Bronchial epithelial cell (primary cell): ENCODE data around the gene HIF1A. TPM values are rescaled to one million over a fixed set of nuclear protein-coding genes. Genes with fewer than 3 reads are reported as not detected.
A peak's percentile ranks its signal among the peaks of the same experiment; 100 is the strongest.
"Not testable (repeated sequence)": the region's sequence is repeated elsewhere in the genome, so short reads cannot be mapped to it uniquely, and the experiment has no call there.

Source experiments
- DNase-seq: peaks from one replicate; pipeline ENCODE4 v3.0.0-alpha.2; 2010; ENCODE audit warnings: low read depth
- FAIRE-seq: peaks from 2 replicates; lab custom pipeline; 2011; peaks lifted over from hg19 to GRCh38; lab: Jason Lieb, UNC
- H3K27me3 ChIP-seq: 2 replicates; pipeline ENCODE4 v1.5.1; 2011; ENCODE audit warnings: low read length; ENCODE audit not compliant: control insufficient read depth, insufficient read depth
- H3K36me3 ChIP-seq: 2 replicates; pipeline ENCODE4 v1.5.1; 2011; ENCODE audit warnings: low read length; ENCODE audit not compliant: control insufficient read depth, insufficient read depth
- H3K4me3 ChIP-seq: 2 replicates; pipeline ENCODE4 v1.5.1; 2011; ENCODE audit warnings: mild to moderate bottlenecking, low read depth, low read length, control low read depth
- CTCF ChIP-seq: IDR thresholded peaks from 2 replicates; pipeline ENCODE4 v1.5.1; 2011; ENCODE audit warnings: mild to moderate bottlenecking, moderate library complexity, low read length, control low read depth, inconsistent platforms; ENCODE audit not compliant: insufficient read depth, severe bottlenecking
- total RNA-seq: library from RNA; depleted of rRNA; stranded (reverse); fragments of >200 nt; gene quantifications from 2 replicates; pipeline ENCODE4 v1.2.1, GENCODE V29; 2014

HIF1A gene
- total RNA-seq, 1 donor from 2014 or later = 220 TPM

GRCh38 chr14:61752626-61753025 is 57.3 kb downstream of the HIF1A start:
- H3K4me3 ChIP-seq = no peak overlapping the region
- no peaks in the 10 kb centered on the region for H3K27me3 ChIP-seq
- H3K36me3 ChIP-seq = no peaks in the 10 kb centered on the region
- DNase-seq (peak; percentile 72), FAIRE-seq (no peak)
- TF ChIP-seq CTCF = no peak

GRCh38 chr14:61753631-61754030 is 58.3 kb downstream of the HIF1A start:
- Histone ChIP-seq H3K4me3 (no peak overlapping the region), H3K36me3 (no peaks in the 10 kb centered on the region), H3K27me3 (no peaks in the 10 kb centered on the region)
- DNase-seq (no peak), FAIRE-seq (peak; percentile 73)
- TF ChIP-seq CTCF = peak; percentile 19

GRCh38 chr14:61754627-61755381 is 59.5 kb downstream of the HIF1A start:
- no peak for TF ChIP-seq CTCF
- Histone ChIP-seq H3K27me3 (no peaks in the 10 kb centered on the region), H3K4me3 (no peak overlapping the region), H3K36me3 (no peaks in the 10 kb centered on the region)
- FAIRE-seq (no peak), DNase-seq (peak; percentile 29)

- not testable (repeated sequence) for DNase-seq, H3K27me3 ChIP-seq, H3K4me3 ChIP-seq, H3K36me3 ChIP-seq, FAIRE-seq
These were observed 60.0 kb downstream of the HIF1A start for GRCh38 chr14:61755382-61755742.

- no peaks in the 10 kb centered on the region for H3K27me3 ChIP-seq
- H3K4me3 ChIP-seq = no peak overlapping the region
- DNase-seq = no peak
- no peak for FAIRE-seq
- no peaks in the 10 kb centered on the region for H3K36me3 ChIP-seq
- no peak for TF ChIP-seq CTCF
These were observed 60.8 kb downstream of the HIF1A start for GRCh38 chr14:61756135-61756534.

GRCh38 chr14:61759878-61760277 is 64.6 kb downstream of the HIF1A start:
- H3K36me3 ChIP-seq = no peaks in the 10 kb centered on the region

More at GRCh38 chr14:61759878-61760277, 64.6 kb downstream of the HIF1A start:
- no peak for FAIRE-seq
- Histone ChIP-seq H3K4me3 (no peak overlapping the region), H3K27me3 (no peaks in the 10 kb centered on the region)
- no peak for TF ChIP-seq CTCF
- no peak for DNase-seq
